GM21360 (cell line): Measurements from ENCODE around the gene SLC6A15.

Experiments
- ATAC-seq: cut with Tn5 transposase; IDR thresholded peaks from one replicate; pipeline ENCODE4 v1.9.1; 2021; ENCODE audit warnings: mild to moderate bottlenecking, moderate library complexity; ENCODE audit not compliant: unreplicated experiment

SLC6A15 gene

DNA sequence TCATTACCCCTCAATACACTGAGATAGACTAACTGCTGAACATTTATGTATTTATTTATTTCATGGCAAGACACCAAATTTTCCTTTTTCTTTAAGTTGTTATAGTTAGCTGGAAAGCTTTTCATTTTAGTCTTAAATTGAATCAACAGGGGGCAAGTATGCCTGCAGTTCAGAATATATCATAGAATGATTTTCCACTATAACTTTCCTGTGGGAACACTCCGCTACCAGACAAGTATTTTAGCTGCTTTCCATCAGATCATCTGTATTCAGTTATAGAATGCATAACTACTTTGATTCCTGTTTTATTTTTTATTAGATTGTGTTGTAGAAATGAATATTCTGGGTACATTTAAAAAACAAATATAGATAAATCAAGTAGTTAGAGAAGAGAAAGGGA lies 102.0 kb downstream of the SLC6A15 start:
- ATAC-seq, result no peak
